ENCODE data around the gene PRKAG2.
A peak's percentile ranks its signal among the peaks of the same experiment; 100 is the strongest.
"Not testable (repeated sequence)": the region's sequence is repeated elsewhere in the genome, so short reads cannot be mapped to it uniquely, and the experiment has no call there.

The PRKAG2 gene

GRCh38 chr7:151520419-151521261, 356.3 kb downstream of the PRKAG2 start:
- H3K9me2 ChIP-seq (replicated peaks; ENCODE audit: control insufficient read depth, low read length), result no peaks in the 10 kb centered on the region
- peaks cover 37% of the 10 kb centered on the region for H3K79me2 ChIP-seq (ENCODE audit: control insufficient read depth, low read length)
- H3K4me1 ChIP-seq (ENCODE audit: control insufficient read depth, low read length), result peaks cover 25% of the 10 kb centered on the region
- peaks cover 8% of the 10 kb centered on the region for H3K9me3 ChIP-seq (ENCODE audit: control insufficient read depth, insufficient read depth, low read length)
- H3K4me2 ChIP-seq (ENCODE audit: low read length), result peak overlapping the region; percentile 54
- H3K27me3 ChIP-seq (ENCODE audit: control insufficient read depth, low read length), result peaks cover 5% of the 10 kb centered on the region; the same call in 1 of the 2 replicates
- H4K20me1 ChIP-seq (ENCODE audit: control insufficient read depth, insufficient read depth, low read depth, low read length), result peaks cover 29% of the 10 kb centered on the region
- H3K4me3 ChIP-seq (ENCODE audit: low read length), result peak overlapping the region; percentile 93
- 0 out of 2 replicates have a peak, but pooled peaks cover 2% of the 10 kb centered on the region for H3F3A ChIP-seq (ENCODE audit: control insufficient read depth, insufficient read depth)
- peaks cover 29% of the 10 kb centered on the region for H3K36me3 ChIP-seq (ENCODE audit: control insufficient read depth, low read length)
- peak overlapping the region; percentile 80 for H3K27ac ChIP-seq (ENCODE audit: low read depth, low read length)
- TF ChIP-seq, protein P1, sequence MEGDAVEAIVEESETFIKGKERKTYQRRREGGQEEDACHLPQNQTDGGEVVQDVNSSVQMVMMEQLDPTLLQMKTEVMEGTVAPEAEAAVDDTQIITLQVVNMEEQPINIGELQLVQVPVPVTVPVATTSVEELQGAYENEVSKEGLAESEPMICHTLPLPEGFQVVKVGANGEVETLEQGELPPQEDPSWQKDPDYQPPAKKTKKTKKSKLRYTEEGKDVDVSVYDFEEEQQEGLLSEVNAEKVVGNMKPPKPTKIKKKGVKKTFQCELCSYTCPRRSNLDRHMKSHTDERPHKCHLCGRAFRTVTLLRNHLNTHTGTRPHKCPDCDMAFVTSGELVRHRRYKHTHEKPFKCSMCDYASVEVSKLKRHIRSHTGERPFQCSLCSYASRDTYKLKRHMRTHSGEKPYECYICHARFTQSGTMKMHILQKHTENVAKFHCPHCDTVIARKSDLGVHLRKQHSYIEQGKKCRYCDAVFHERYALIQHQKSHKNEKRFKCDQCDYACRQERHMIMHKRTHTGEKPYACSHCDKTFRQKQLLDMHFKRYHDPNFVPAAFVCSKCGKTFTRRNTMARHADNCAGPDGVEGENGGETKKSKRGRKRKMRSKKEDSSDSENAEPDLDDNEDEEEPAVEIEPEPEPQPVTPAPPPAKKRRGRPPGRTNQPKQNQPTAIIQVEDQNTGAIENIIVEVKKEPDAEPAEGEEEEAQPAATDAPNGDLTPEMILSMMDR (IDR thresholded peaks at IDR 0.05; ENCODE audit: low read depth, low read length, poor library complexity, severe bottlenecking), result no peak
- TF ChIP-seq EZH2phosphoT487 (IDR thresholded peaks at IDR 0.05; ENCODE audit: borderline replicate concordance, low read length), result no peak

- H3K9me3 ChIP-seq (ENCODE audit: control insufficient read depth, insufficient read depth, low read length), result peaks cover 8% of the 10 kb centered on the region
- peaks cover 25% of the 10 kb centered on the region for H3K4me1 ChIP-seq (ENCODE audit: control insufficient read depth, low read length)
- peak within 1 kb of the TSS; percentile 93 for H3K4me3 ChIP-seq (ENCODE audit: low read length)
- peaks cover 33% of the 10 kb centered on the region for H4K20me1 ChIP-seq (ENCODE audit: control insufficient read depth, insufficient read depth, low read depth, low read length)
- H3K36me3 ChIP-seq (ENCODE audit: control insufficient read depth, low read length), result peaks cover 34% of the 10 kb centered on the region
- H3K27ac ChIP-seq (ENCODE audit: low read depth, low read length), result peak within 1 kb of the TSS; percentile 80
- no peaks in the 10 kb centered on the region for H3K9me2 ChIP-seq (replicated peaks; ENCODE audit: control insufficient read depth, low read length)
- peak within 1 kb of the TSS; percentile 83 for H3K4me2 ChIP-seq (ENCODE audit: low read length)
- H3F3A ChIP-seq (ENCODE audit: control insufficient read depth, insufficient read depth), result 0 out of 2 replicates have a peak, but pooled peaks cover 2% of the 10 kb centered on the region
- peaks cover 44% of the 10 kb centered on the region for H3K79me2 ChIP-seq (ENCODE audit: control insufficient read depth, low read length)
- TF ChIP-seq, protein P1 (IDR thresholded peaks at IDR 0.05; ENCODE audit: low read depth, low read length, poor library complexity, severe bottlenecking), result no peak
- no peak for TF ChIP-seq EZH2phosphoT487 (IDR thresholded peaks at IDR 0.05; ENCODE audit: borderline replicate concordance, low read length)
- peaks cover 5% of the 10 kb centered on the region; the same call in 1 of the 2 replicates for H3K27me3 ChIP-seq (ENCODE audit: control insufficient read depth, low read length)
Measured at GRCh38 chr7:151519765-151520418, 357.0 kb downstream of the PRKAG2 start, which contains the start of gene RHEB. Gene RHEB, minus strand, starts transcription at chr7:151519895. Its CDS starts 384 bp downstream, at chr7:151519511.

- H3F3A ChIP-seq (ENCODE audit: control insufficient read depth, insufficient read depth); H3K9me3 ChIP-seq (ENCODE audit: control insufficient read depth, insufficient read depth, low read length); H3K27me3 ChIP-seq (ENCODE audit: control insufficient read depth, low read length); H3K9me2 ChIP-seq (replicated peaks; ENCODE audit: control insufficient read depth, low read length): not testable (repeated sequence)
- Histone ChIP-seq H3K79me2 (ENCODE audit: control insufficient read depth, low read length) (peaks cover 52% of the 10 kb centered on the region), H3K4me1 (ENCODE audit: control insufficient read depth, low read length) (peaks cover 25% of the 10 kb centered on the region), H3K4me3 (ENCODE audit: low read length) (peak overlapping the region; percentile 93), H4K20me1 (ENCODE audit: control insufficient read depth, insufficient read depth, low read depth, low read length) (peaks cover 39% of the 10 kb centered on the region), H3K4me2 (ENCODE audit: low read length) (peak overlapping the region; percentile 83), H3K27ac (ENCODE audit: low read depth, low read length) (peak overlapping the region; percentile 80), H3K36me3 (ENCODE audit: control insufficient read depth, low read length) (peaks cover 38% of the 10 kb centered on the region)
Measured at GRCh38 chr7:151518947-151519764, 357.8 kb downstream of the PRKAG2 start.

Measured in DOHH2 (cell line).